GM19455 (cell line): ENCODE measurements around the gene GRIP1.

Experiments
- ATAC-seq: cut with Tn5 transposase; IDR thresholded peaks from one replicate; pipeline ENCODE4 v1.9.1; 2021; ENCODE audit not compliant: unreplicated experiment

The GRIP1 gene

DNA sequence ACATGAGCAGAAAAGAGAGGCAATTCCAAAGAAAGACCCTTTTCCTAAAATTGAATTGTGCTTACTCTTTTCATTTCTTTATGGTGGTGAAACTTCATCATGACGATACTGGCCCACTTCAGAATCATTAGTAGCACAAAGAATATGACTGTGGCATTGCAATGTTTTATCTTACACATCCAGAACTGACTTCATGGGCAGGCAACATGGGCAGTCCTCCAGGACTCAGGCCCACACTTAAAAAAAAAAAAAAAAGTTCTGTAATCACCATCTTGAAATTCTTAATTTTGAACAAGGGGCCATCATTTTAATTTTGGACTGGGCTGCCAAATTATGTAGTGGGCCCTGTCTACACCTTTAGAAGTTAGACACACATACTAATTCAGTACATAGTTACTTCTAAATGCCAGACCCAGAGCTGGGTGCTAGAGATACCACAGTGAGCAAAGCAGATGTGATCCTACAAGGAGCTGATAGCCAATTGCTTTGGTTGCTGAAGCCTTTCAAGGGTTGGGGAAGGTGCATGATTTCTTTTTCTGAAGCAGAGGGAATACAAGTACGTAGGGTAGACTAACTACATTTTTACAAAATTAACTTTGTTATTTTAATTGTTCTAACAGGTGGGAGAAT is 341.4 kb downstream of the GRIP1 start:
- no peak for ATAC-seq

DNA sequence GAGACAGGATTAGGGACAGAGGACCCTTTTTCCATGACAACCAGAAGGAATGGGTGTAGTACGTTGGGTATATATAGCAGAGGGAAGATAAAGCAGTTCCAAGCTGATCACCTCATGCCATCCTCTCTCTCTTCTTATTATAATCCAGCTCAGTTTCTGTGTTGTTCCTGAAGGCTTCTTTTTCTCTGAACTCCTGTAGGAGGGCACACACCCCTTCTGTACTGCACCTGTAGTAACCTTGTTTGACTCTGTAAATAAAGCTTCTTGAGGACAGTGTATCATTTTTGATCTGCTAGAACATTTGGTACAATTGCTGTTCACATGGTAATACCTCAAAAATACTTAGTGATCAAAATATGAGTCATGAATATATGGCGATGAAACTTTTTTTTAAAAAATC is 343.1 kb downstream of the GRIP1 start:
- no peak for ATAC-seq

DNA sequence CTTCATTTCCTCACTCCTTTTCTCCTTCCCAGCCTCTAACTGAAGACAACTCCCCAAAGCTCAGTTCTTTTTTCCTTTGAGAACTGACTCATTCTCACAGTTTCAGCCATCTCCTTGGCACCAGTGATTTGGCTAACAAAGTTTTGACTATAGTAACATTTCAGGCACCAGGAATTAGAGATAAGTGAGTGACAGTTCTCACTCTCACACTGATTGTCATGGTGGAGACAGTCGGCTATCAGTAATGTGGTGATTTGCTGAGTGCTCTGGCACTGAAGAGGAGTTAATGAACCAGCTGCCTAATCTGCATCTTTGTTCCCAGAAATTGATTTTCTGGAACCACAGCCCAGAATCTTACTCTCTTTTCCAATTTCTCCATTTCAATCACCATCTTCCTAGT is 347.1 kb downstream of the GRIP1 start:
- no peak for ATAC-seq

DNA sequence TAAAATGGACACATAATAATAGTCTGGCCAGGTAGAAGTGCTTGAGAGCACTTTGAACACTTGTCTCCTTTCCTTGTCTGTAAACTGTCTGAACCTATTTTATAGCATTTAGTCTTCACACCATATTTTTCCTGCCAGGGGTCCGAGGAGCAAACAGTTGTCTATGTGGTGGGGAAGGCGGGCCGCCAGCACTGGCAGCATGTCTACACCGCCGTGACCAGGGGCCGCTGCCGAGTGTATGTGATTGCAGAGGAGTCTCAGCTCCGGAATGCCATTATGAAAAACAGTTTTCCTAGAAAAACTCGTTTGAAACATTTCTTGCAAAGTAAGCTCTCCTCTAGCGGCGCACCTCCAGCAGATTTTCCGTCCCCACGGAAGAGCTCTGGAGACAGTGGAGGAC is 347.9 kb downstream of the GRIP1 start:
- ATAC-seq = no peak

DNA sequence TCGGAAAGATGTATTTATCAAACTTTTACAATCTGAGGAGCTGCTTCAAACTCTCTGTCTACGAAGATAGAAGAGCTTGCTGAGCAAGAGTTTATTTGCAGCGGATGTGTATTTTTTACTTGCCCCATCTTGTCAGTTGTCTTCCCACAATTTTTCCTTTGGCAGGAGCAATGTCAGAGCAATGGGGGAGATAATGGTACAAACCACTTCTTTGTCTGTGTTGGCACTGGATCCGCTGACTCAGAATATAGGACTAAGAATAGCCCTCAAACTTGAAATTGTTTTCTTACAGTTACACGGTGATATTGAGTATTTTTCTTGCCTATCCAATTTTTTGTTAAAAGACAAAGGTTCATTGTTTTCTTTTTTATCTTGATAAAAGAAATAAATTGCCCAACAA is 348.9 kb downstream of the GRIP1 start:
- ATAC-seq = no peak

DNA sequence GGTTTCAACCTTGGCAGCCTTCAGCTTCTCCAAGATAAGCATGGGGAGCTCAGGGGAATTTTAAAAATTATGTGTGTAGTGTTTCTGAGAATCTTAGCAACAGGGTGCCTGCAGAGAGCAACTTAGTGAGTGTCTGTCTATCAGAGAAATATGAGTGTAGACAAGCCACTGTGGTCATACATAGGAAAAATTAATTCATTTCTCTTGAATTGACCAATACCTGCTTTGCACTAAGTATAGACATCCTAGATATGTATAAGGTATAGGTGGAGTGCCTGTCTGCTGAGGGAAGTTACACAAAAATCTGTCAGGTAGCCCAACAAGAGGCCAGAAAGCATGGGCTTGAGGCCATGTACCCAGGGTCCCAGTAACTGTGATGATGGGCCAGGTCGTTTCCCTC is 355.9 kb downstream of the GRIP1 start:
- ATAC-seq = no peak

DNA sequence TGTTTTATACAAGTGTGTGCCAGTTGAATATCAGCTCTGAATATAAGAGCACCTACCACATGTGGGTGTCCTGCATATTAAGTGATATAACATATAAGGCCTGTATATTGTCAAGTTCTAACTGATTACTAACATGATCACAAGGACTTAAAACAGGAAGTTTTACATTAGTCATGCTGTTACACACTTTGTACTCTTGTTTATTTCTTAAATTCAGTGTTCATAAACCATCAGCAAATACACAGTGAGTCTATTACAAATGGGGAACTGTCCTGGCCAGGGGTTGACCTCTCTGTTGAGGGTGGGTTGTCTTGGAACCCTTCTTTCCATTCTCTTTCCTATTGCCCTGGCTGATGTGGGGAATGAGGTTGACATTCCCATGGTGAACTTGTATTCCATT is 357.4 kb downstream of the GRIP1 start:
- ATAC-seq = no peak

DNA sequence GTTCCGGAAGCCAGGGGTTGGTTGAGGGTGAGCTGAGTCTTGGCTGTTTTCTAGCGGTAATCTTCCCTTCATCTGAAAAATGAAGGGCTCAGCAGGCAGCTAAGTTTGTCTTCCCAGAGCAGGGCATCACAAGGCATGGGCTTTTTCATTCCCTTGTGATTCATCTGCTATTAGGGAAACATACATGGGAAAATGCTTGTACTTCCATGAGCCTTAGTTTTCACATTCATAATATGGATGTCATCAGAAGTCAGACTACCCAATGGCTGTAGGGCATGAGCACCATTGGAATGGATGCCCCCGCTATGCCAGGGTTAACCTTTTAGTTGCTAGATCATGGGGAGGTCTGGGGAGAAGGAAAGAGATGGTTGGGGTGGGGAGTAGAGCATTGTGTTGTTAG is 357.9 kb downstream of the GRIP1 start:
- ATAC-seq = no peak

DNA sequence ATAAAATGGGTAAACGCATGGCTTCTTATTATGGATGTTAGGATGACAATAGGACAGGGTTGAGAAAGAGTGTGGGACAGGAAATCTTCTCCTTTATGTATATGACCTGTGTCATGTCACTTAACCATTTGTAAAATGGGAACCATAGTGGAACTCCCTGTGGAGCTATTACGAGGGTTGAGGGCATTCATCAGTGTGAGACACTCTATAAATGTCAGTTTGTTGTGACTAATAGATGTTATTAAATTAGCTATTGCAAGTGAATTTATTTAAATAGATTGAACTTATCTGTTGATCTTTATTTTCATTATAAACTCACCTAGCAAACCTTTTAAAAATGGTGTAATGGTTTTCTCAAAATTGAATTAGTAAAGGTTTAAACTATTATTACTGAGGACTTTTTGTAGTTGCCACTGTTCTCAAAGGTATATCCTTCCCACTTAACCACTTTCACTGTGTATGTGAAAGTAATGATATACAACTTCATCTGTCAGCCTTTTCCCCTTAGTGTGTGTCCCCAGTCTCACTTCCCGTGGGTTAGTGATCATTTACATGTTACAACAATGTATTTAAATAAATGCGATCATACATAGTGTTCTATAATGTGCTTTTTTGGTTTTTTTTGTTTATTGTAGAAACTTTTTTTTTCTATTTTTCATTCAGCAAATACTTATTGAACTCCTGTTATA is 359.5 kb downstream of the GRIP1 start:
- ATAC-seq = no peak

DNA sequence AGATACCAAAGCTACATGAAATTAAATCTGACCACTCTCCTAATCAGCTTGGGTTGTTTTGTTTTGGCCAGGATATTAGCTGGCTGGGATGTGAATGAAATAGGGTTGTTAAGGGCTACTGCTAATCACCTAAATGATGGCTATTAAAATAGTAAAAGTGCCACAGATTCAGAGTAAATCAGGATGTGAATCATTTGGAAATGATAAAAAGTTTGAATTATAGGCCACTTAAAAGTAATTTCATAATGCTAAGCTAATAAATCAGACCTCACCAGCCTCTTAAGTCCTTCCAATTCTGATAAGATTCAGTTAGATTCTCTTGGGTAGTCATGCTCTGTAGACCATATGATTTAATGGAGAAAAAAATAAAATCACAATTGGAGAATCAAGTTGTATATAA is 364.6 kb downstream of the GRIP1 start:
- ATAC-seq = no peak

DNA sequence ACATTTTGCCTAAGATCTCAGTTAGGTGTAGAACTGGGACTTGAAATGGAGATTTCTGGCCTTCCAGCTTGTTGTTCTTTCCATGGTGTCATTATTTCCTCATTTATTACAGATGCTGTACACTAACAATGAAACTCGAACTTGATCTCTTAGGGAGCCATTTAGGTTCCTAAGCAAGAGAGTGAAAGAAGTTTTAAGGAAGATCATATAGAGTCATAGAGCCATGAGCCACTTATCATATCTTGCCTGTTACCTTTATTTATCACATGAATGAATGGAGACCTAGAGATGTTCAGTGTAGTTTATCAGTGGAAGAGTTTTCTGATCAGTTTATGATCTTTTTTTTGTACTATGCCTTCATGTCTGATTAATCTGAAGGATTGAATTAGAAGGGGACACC is 366.7 kb downstream of the GRIP1 start:
- no peak for ATAC-seq

DNA sequence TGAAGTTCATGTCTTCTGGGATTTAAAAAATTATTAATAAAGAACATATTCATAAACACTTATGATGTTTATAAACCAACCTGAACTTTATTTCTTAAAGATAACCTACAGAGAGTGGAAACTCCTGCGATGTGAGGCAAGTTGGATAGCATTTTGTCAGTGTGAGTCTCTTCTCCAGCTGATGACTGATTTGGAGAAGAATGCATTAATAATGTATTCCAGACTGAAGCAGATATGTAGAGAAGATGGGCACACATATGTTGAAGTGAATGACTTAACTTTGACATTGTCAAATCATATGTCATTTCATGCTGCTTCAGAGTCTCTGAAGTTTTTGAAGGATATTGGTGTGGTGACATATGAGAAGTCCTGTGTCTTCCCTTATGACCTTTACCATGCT is 369.3 kb downstream of the GRIP1 start:
- no peak for ATAC-seq

DNA sequence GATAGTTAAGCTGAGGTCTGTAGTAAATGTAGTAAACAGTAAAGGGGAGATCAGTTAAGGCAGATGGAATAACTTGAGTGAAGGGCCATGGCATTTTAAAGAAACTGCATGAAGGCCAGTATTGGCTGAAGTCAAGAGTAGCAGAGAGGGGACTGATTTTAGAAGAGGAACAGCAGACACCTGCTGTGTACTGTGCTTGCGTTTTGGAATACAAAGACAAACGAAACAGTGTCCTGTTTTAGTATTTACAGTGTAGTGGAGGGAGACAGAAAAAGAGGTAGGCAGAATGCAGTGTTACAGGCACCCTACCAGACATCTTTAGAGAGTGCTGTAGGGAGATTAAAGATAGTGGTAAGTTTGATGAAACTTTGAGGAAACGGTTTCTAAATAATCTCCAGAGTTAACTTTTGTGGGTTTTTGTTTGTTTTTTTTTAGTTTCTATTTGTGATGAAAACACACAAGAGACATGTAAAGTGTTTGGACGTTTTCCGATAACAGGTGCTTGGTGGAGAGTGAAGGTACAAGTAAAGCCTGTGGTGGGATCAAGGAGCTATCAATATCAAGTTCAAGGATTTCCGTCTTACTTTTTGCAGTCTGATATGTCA is 374.5 kb downstream of the GRIP1 start:
- no peak for ATAC-seq

DNA sequence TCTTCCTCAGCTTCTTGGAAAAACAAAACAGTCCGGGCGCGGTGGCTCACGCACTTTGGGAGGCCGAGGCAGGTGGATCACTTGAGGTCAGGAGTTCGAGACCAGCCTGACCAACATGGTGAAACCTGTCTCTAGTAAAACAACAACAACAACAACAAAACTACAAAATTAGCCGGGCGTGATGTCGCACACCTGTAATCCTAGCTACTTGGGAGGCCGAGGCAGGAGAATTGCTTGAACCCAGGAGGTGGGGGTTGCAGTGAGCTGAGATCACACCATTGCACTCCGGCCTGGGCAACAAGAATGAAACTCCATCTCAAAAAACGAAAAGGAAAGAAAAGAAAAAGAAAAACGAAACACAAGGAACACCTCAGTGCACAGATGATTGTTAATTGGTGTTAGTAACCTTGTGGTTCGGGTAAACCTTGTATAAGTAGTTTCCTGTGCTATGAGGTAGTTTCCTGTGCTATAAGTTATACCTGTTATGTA is 375.5 kb downstream of the GRIP1 start:
- peak; percentile 35 for ATAC-seq

DNA sequence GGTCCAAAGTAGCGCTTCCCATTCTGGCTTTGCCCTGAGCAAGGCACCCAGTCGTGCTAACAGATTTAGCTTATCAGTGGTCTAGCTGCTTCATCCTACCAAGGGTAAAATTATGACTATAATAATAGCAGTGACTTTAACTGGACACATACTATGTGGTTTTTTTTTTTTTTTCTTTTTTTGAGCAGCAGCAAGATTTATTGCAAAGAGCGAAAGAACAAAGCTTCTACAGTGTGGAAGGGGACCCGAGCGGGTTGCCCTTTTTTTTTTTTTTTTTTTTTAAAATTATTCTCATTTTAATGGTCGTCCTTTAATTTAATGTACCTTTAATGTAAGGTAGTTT is 376.1 kb downstream of the GRIP1 start:
- ATAC-seq = no peak

DNA sequence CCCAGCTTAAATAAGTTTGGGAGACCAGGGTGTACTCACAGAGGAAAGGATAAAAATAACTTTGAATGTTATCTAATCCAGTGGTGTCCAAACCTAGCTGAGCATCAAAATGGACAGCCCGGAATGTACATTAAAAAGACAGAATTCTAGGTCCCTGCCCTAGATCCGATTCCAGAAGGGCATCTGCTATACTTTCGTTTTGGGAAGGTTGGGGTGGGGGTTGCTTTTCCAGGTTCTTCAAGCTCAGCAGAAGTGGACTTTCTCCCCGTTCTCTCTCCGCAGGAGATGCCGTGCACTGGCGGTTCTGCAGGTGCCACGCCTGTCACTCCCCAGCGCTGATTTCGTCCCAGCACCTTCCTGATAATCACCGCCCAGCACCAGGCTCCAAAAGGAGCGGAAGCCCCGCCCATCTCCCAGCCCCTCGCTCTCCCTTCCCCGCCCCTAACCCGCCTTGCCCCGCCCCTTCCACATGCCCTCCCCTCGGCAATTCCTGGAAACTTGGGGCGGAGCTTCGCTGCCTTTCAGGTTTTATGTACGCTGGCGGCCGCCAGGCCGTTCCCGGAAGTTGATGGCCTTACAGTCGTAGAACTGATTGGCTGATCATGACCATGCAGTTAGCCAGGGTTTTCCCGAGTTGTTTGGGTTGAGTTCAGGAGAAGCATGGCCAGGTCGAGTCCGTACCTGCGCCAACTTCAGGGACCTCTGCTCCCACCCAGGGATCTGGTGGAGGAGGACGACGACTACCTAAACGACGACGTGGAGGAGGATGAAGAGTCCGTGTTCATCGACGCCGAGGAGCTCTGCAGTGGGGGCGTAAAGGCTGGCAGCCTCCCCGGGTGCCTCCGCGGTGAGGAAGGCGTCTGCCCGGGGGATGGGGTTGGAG is 376.7 kb downstream of the GRIP1 start, which contains the start of gene HELB:
Gene HELB, plus strand, starts transcription at position 550 of the 883 bp plus-strand sequence. Its CDS starts 111 bp downstream, at position 661.
- peak; percentile 93 for ATAC-seq

DNA sequence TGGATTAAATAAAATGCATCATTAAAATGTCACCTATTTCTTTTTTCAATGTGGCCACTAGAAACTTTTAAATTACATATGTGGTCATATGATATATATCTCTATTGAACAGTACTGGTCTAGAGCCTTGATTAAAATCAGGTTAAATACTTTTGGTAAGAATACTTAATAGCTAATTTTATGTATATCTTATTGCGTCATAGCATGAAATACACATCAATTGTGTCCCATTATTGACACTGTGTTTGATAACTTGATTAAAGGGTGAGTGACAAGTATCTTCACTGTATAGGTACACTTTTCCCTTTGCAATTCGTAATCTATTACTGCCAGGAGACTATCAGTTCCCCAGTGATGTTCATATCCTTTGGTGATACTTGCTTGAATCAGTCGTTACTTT is 381.0 kb downstream of the GRIP1 start:
- ATAC-seq = no peak
